Cardiac atrium fibroblast (primary cell): Measurements from ENCODE around the gene DUSP8. TPM values are rescaled to one million over a fixed set of nuclear protein-coding genes. Genes with fewer than 3 reads are reported as not detected.

Source experiments
- total RNA-seq: library from RNA; depleted of rRNA; stranded (reverse); fragments of >200 nt; gene quantifications from 2 replicates; pipeline ENCODE4 v1.2.3, GENCODE V29; 2015

The DUSP8 gene, protein sequence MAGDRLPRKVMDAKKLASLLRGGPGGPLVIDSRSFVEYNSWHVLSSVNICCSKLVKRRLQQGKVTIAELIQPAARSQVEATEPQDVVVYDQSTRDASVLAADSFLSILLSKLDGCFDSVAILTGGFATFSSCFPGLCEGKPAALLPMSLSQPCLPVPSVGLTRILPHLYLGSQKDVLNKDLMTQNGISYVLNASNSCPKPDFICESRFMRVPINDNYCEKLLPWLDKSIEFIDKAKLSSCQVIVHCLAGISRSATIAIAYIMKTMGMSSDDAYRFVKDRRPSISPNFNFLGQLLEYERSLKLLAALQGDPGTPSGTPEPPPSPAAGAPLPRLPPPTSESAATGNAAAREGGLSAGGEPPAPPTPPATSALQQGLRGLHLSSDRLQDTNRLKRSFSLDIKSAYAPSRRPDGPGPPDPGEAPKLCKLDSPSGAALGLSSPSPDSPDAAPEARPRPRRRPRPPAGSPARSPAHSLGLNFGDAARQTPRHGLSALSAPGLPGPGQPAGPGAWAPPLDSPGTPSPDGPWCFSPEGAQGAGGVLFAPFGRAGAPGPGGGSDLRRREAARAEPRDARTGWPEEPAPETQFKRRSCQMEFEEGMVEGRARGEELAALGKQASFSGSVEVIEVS
- total RNA-seq, result 0.32 and 0.72 TPM in 2 replicates

DNA sequence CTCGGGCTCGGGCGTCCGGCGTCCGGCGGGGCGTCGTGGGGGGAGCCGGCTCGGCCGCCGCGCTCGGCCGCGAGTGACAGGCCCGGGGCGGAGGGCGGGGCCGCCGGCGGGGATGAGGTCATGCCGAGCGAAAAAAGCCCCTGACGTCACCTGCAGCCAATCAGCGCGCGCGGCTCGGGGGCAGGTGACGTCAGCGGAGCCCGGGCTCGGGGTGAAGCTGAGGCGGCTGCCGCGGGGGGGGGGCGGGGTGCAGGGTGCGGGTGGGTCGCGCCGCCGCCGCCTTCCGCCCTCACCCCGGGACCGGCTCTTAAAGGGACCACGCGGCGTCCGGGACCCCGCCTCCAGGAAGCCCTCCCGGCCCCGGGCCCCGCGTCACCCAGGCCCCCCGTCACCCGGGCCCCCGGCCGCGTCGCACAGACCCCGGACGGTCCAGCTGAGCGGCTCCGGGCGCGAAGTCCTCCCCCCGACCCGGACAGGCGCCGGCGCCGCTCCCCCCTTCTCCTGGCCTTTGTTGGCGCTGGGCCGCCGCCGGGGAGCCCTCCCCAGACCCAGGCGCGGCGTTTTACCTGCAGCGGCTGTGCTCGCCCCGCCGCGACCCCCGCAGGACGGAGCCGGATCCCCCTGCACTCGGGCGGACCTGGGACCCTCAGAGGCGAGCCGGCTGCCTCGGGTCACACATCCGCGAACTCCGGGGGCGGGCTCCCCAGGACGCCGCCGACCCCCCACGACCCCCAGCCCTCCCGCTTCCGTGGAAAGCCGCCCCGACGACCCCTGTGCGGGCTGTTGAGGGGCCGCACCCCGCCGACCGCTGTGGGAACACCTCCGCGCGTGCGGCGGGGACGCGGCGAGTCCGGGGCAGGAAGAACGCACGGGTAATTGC is at the start of gene DUSP8:
Gene DUSP8 (minus strand): TSS at position 75 of the 880 bp plus-strand sequence. CDS start 6,445 bp downstream, outside the sequence.

DNA sequence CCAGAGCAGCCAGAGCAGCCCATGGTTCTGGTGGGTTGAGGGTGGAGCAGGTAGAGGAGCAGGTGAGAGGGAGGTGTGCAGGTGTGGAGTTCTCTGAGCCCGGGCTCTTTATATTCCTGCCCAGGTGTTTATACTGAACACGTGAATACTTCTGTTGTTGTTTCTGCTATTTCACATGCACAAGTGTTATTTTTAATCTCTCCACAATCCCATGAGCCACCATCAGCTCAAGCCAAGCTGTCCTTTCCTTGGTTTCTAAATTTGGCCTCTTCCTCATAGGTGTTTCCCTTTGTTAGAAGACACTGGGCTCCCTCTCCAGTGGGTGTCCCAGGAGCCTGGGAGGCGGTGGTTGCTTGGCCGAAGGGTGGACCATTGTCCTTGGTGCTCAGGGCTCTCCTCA is 36.3 kb upstream of the DUSP8 start, which contains the start of gene KRTAP5-3:
Gene KRTAP5-3 (minus strand): TSS at position 101 of the 400 bp plus-strand sequence. CDS start 78 bp downstream, at position 23.

DNA sequence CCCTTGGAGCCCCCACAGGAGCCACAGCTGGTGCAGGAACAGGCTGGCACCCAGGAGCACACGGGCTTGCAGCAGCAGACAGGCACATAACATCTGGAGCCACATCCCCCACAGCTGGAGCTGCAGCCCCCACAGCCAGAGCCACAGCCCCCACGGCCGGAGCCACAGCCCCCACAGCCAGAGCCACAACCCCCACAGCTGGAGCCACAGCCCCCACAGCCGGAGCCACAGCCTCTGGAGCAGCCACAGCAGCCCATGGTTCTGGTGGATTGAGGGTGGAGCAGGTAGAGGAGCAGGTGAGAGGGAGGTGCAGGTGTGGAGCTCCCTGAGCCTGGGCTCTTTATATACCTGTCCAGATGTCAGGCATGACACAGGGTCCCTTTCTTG is 25.9 kb upstream of the DUSP8 start, which contains the start of gene KRTAP5-2:
Gene KRTAP5-2 (minus strand): TSS at position 301 of the 387 bp plus-strand sequence. CDS start 44 bp downstream, at position 257.

DNA sequence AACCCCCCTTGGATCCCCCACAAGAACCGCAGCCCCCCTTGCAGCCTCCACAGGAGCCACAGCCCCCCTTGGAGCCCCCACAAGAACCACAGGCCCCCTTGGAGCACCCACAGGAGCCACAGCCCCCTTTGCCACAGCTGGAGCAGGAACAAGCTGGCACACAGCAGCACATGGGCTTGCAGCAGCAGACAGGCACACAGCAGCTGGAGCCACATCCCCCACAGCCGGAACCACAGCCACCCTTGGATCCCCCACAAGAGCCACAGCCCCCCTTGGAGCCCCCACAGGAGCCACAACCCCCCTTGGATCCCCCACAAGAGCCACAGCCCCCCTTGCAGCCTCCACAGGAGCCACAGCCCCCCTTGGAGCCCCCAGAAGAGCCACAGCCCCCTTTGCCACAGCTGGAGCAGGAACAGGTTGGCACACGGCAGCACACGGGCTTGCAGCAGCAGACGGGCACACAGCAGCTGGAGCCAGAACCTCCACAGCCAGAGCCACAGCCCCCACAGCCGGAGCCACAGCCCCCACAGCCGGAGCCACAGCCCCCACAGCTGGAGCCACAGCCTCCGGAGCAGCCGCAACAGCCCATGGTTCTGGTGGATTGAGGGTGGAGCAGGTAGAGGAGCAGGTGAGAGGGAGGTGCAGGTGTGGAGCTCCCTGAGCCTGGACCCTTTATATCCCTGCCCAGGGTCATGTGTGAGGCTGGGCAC is 12.7 kb upstream of the DUSP8 start, which contains the start of gene KRTAP5-1:
Gene KRTAP5-1 (minus strand): TSS at position 623 of the 710 bp plus-strand sequence. CDS start 34 bp downstream, at position 589.

Other genes with a start within 250 kb of the DUSP8 start
- 0.16 and 0.36 TPM in 2 replicates for gene BRSK2, start 182.3 kb downstream of the DUSP8 start, total RNA-seq
- gene MOB2, start 85.5 kb downstream of the DUSP8 start, total RNA-seq, result 23.3 and 30.5 TPM in 2 replicates
- gene KRTAP5-1, start 13.0 kb upstream of the DUSP8 start, total RNA-seq, result not detected in 2 replicates
- not detected in 2 replicates for gene KRTAP5-2, start 26.0 kb upstream of the DUSP8 start, total RNA-seq
- gene KRTAP5-3, start 36.2 kb upstream of the DUSP8 start, total RNA-seq, result not detected in 2 replicates
- gene KRTAP5-4, start 49.9 kb upstream of the DUSP8 start, total RNA-seq, result not detected in 2 replicates
- not detected in 2 replicates for gene KRTAP5-5, start 57.5 kb upstream of the DUSP8 start, total RNA-seq
- not detected in 2 replicates for gene KRTAP5-6, start 124.9 kb upstream of the DUSP8 start, total RNA-seq
- gene IFITM10, start 178.3 kb upstream of the DUSP8 start, total RNA-seq, result 0.18 and 0.65 TPM in 2 replicates
- 301 and 414 TPM in 2 replicates for gene CTSD, start 191.7 kb upstream of the DUSP8 start, total RNA-seq